TTC549 (cell line): ENCODE measurements around the gene ADCY7.

Source experiments
- FAIRE-seq: peaks from 2 replicates; lab custom pipeline; 2012; peaks lifted over from hg19 to GRCh38; lab: Jason Lieb, UNC

Gene ADCY7

DNA sequence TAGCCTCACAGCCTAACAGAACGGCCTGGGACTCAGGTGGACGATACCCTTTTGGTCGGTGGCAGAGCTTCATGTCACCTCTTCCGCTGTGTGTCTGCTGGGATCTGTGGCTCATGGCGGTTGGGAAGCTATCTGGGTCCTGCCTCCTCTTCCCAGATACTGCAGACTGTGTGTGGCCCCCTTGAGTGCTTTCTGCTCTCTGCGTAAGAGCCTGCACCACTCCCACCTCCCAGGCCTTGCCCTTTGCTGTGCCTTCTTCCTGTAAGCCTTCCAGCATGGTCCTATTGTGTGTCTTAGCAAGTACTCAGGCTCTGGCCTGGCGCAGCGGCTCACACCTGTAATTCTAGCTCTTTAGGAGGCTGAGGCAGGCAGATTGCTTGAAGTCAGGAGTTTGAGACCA, 17.5 kb upstream of the ADCY7 start:
- FAIRE-seq: no peak

DNA sequence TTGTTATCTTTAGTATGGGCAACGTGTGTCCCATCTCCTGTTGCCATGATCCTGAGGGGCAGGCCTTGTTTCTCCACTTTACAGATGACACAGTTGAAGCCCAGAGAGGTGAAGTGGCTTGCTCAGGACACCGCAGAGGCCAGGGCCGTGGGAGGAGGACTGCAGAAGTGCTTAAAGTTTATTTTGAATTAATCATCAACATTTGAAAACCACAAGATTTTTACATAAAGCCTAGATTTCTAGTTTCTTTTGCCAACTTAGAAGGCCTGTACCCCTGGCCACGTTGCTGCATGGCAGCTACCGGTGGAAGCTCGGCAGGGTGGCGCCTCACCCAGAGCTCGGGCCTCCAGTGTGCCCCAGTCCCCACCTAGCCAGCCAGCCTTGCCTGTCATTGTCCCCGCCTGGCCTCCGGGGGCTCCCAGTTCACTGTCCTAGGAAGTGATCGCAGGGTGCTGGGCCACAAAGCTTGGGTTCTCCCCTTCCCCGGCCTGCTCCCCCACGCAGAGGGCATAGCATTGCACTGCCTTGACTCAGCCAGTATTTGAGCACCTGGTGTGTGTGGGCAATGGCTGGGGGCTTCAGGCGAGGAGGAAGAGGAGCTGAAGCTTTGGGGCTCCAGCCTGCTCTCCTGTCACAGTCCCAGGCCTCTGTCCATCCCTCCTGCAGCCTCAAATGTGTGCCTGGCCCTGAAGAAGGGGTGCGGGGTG, 14.8 kb upstream of the ADCY7 start:
- FAIRE-seq: no peak

DNA sequence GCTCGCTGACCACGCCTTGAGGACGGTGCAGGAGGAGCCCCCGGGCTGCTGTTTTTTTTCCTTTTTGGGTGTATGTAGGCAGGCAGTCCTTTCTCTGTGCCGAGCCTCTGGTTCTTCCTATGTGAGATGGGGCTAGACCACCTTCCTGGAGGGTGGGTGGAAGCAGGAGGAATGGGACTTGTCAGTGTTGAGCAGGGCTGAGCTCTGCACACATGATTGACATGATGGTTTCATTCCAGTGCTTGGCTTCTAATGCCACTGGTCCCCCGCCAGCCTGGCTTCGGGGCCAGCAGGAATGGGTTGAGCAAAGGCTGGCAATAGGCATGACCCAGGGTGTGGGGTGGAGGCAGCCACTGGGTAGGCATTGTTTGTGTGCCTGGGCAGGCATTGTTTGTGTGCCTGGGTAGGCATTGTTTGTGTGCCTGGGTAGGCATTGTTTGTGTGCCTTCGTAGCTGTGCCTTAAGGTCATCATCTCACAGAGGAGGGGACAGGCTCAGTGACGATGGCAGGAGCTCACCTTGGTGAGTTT, 14.2 kb upstream of the ADCY7 start:
- FAIRE-seq: no peak

DNA sequence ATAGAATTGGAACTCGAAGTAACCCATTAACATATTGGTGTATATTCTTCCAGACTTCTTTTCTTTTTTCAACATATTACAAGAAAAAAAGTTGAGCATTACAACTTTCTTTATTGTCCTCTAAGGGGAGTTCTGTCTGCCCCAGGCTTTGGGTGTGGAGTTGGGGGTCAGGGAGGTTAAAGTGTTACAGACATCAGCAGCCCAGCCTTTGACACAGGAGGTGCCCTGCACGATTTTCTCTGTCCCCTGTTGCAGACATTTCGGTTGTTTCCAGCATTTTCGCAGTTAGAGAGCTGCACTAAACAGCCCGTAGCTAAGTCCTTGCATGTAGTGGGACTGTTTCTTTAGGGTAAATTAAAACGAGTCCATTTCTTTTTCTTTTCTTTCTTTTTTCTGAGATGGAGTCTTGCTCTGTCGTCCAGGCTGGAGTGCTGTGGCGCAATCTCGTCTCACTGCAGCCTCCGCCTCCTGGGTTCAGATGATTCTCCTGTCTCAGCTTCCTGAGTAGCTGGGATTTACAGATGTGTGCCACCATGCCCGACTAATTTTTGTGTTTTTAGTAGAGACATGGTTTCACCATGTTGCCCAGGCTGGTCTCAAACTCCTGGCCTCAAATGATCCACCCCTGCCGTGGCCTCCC, 13.4 kb upstream of the ADCY7 start:
- no peak for FAIRE-seq

DNA sequence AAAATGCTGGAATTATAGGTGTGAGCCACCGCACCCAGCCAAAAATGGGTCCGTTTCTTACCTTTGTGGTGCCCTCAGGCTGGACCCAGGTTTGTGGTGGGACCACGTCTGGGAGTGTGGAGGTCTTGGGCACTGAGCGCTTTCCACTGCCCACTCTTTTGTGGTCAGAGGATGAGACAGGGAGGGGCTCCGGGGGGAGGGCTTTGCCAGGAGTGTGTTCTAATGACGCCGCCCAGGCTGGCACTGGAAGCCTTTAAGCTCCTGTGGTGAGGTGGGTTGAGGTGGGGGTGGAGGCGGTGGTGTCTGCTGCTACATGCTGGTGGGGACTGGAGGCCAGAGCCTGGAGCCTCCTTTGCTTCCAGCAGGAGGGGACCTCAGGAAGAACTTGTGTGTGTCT, 12.8 kb upstream of the ADCY7 start:
- no peak for FAIRE-seq

DNA sequence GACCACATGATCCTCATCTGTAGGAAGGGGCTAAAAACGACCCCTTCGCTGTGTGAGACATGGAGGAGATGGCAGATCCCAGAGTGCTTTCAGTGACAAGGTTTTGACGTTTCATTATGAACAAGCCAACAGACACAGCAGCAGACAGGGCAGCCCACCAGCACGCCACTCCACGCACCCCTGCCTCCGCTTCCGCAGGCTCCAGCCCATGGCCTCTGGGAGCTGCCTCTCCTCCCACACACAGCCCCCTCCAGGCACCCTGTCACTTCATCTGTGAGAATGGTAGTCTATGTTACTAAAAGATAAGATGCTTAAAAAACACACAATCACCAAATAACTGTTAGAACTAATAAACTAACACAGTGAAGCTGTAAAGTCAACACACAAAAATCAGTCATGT, 12.3 kb upstream of the ADCY7 start:
- no peak for FAIRE-seq

DNA sequence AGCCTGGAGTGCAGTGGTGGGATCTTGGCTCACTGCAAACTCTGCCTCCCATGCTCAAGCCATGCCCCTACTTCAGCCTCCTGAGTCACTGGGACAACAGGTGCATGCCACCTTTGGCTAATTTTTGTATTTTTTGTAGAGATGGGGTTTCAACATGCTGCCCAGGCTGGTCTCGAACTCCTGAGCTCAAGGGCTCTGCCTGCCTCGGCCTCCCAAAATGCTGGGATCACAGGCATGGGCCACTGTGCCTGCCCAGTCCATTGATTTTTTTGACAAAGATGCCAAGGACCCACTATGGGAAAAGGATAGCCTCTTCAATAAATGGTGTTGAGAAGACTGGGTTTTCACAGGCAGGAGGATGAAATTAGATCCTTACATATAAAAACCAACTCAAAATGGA, 10.8 kb upstream of the ADCY7 start:
- FAIRE-seq: no peak

DNA sequence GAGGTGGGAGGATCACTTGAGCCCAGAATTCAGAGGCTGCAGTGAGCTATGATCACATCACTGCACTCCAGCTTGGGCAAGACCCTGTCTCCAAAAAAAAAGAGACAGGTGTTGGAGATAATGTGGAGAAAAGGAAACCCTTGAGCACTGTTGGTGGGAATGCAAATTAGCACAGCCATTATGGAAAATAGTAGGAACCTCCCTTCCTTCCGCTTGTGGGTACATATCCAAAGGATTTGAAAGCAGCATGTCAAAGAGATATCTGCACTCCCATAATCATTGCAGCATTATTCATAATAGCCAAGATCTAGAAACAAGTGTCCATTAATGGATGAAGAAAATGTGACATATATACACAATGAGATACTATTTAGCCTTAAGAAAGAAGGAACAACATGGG, 9.7 kb upstream of the ADCY7 start:
- no peak for FAIRE-seq

DNA sequence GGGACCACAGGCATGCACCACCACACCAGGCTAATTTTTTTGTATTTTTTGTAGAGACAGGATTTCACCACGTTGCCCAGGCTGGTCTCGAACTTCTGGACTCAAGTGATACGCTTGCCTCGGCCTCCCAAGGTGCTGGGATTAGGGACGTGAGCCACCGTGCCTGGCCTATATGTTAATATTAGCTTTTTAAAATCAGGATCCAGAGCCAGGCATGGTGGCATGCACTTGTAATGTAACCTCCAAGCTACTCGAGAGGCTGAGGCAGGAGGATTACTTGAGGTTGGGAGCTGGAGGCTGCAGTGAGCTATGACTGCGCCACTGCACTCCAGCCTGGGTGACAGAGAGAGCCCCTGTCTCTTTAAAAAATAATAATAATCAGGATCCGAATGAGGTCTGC, 8.5 kb upstream of the ADCY7 start:
- FAIRE-seq: no peak

DNA sequence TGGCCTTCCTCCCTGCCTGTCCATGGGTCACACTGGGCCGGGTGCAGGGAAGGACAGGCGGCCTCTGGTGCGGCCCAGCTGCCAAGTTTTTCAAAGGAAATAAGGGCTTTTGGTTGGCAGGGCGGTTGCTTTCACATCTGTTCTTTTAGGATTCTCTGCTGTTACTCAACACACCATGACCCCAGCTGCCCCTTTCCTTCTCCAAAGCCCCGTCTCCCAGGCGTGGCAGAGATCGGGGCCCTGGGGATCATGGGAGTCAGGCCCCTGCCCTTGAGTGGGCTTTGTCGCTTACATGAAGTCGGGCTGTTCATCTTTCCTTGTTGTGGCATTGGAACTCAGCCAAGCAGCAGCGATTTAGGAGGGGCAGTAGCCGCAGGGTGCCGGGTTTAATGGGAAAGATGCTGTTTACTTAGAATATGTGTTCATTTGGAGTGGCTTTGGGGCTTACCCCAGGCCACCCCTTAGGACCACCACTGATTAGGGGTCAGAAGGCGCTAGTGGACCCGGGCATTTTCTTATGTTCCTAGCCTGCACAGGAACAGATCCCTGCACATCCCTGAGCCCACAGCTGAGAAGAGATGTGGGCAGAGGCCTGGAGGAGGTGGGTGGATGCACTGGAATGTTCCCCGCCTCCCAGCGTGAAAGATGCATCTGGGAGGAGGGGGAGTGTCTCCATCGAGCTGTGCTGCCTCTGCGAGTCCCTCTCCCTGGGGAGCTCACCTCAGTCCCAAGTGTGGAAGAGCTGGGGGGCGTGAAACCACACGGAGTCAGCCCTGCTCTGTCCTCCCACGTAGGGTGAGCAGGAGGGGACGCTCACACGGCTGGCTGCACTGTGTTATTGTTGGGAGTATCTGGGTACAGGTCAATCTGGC, 6.8 kb upstream of the ADCY7 start:
- FAIRE-seq: no peak

DNA sequence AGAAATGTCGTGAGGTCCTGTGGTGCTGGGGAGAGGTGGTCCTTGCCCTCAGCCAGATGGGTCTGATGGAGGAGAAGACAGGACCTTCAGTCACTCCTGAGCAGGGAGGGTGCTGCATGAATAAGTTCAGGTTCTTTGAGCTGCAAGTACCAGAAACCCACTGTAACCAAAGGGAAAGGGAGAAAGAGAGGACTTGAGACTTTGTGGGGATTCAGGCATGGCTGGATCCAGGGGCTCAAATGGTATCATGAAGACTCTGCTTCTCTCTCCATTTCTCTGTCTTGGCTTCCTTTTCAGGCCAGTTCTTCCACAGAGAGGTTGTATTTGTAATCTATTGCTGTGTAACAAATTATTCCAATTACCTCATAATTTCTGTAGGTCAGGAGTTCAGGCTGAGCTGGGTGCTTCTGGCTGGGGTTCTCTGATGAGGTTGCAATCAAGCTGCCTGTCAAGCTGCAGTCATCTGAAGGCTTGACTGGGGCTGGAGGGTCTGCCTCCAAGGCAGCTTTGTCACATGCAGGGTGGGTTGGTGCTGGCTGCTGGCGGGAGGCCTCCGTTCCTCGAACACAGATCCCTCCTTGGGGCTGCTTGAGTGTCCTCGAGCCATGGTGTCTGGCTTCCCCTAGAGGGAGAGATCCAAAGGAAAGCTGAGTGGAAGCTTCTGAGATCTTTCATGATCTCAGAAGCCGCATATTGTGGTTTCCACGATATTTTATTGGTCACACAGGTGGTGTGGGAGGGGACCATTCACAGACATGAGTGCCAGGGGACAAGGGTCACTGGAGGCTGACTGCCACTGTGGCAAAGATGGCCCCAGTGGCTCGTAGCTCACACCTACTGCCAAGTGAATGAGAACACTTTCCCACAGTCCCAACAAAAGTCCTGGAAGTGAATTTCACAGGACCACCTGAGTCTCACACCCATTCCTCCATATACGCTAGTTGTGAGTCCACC, 5.9 kb upstream of the ADCY7 start:
- no peak for FAIRE-seq

DNA sequence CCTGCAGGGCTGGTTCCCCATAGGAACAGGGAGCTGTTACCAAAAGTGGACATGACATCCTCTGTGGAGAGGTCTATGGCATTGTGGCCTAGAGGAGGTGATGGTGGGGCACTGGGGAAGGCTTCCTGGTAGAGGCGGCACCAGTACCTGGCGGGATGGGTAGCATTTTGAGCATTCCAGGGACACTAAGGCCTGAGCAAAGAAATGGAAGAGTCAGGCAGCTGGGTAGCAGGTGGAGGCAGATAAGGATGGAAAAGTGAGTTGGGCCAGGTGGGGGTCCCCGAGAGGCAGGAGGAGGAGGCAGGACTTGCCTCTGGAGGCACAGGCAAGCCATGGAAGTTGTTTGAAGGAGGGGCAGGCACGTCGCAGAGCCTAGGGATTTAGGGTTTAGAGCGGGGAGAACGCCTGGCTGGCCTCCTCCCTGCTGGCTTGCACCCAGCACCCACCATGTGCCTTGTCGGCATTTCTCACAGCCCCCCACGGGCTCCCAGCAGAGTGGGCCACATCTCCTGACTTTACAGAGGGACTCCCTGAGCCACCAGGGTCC, 5.1 kb upstream of the ADCY7 start:
- FAIRE-seq: no peak

DNA sequence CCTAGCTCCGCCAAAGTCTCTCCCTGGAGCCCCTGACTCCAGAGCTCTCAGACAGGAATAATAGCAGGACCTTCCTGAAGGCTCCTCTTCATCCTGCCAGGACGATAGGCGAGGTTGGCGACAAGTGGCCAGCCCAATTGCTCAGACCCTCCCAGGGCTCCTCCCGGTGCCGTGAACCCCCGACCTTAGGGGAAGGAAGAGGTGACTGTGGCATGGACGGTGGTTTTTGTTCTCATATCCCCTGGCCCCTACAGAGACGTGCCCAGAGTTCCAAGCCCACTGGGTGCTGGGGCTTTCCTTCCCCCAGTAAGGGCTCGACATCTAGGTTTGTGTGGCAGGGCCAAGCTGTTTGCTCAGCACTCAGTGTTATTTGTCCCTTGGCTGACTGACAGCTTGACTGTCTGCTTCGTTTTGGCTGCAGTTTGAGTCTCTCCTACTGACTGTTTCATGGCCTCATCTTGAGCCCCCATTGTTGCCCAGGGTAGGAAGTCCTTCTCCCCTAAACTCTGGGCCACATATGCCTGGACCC, 4.6 kb upstream of the ADCY7 start:
- no peak for FAIRE-seq

DNA sequence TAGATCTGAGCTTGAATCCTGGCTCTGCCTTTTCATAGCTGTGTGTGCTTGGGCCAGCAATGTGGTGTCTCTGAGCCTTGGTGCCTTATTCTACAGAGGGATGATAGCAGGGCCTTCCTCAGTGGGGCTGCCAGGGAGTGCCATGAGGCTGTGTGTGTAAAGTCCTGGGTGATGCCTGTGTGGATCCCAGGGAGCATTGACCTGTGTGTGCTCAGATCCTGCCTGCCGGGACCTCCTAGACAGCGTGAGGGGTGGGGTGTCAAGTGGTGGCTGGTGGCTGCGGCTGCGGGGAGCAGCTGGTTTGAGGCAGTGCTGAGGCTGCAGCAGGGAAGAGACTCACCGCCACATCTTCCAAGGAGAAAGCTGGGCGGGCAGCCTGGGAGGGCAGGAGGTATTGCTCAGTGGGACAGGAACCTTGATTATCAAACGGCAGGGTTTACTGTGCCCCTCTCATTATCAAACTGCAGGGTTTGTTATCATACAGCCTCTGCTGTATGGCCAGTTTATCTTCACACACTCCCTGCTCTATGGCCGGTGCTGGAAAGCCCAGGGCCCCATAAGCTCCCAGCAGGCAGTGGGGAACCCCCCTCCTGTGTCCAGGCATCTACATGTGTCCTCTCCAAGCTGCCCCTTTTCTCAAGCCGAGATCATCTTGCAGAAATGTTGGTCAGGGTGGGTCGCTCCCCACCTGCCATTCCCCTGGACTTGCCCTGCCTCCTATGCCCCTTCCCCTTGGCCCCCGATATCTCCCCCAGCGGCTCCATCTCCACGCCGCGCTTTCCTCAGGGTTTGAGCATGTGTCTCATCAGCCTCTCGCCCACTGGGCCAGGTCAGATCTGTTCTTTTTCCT, 3.1 kb upstream of the ADCY7 start:
- no peak for FAIRE-seq

DNA sequence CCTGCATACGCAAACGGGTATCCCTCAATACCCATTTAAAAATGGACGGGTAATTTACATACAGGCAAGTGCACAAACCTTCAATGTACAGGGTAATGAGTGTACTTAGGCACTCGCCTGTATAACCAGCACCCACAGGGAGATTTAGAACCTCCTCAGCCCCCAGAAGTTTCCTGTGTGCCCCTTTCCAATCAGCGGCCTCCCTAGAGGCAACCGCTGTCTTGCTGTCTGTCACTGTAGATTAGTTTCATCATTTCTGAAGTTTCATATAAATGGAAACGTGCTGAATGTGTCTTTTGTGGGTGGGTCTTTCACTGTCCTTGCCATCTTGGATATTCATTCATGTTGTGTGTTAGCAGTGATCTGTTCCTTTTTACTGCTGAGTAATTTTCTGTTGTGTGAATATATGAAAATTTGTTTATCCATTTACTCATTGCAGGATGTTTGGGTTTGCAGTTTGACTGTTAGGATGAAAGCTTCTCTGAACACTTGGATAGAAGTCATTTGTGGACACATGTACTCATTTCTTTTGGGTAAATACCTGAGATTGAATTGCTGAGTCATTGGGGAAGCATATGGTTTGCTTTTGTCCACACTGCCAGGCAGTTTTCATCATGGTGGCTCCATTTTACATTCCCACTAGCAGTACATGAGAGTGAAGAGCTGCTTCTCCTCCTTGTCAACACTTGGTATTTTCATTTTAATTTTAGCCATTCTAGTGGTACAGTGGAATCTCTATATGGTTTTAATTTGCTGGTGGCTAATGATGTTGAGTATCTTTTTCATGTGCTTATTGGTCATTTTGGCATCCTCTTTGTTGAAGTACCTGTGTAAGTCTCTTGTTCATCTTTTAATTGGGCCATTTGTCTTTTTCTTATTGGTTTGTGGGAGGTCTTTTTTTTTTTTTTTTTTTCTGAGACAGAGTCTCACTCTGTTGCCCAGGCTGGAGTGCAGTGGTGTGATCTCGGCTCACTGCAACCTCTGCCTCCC, 2.1 kb upstream of the ADCY7 start:
- no peak for FAIRE-seq

DNA sequence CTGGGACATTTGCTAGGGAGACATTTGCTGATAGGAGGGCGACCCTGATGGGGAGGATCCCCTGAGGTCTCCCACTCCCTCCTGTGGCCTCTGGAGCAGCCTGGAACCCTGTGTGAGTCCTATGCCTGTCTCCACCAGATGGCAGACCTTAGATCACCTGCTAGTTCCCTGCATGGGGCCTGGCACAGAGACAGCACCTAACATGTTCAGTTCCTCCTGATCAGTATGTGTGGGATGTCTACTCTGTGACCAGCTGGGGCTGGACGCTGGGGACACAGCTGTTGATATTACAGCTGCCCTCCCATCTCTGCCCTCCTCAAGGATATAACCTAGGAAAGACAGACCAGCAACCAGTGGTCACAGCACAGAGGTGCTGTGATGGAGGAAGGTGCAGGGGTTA, 1.1 kb upstream of the ADCY7 start:
- FAIRE-seq: no peak

DNA sequence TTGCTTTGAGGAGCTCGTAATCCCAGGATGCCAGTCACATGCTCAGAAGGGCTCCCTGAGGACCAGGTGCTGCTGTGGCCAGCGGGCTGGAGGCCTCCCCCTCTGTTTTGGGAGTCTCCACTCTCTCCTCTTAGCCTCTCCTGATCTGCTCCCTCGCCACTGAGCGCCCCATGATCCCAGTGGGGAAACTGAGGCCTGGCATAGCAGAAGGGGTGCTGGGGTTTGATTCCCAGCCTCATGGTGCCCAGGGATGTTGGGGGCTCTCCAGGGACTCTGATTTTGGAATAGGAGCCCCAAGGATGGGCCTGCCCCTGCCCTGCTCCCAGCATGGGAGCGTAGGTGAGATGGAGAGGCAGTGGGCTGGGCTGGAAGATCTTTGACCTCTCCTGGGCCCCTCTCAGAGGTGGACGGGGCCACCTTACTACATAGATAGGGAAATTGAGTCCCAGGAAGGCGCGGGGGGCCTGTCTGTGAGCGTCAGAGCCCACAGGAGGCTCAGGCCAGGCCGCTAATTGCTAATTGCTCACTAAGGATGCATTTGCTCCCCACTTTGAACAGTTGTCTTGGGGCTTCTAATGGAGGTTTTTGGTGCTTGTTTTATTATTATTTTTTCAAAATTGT, 525 bp upstream of the ADCY7 start:
- no peak for FAIRE-seq

DNA sequence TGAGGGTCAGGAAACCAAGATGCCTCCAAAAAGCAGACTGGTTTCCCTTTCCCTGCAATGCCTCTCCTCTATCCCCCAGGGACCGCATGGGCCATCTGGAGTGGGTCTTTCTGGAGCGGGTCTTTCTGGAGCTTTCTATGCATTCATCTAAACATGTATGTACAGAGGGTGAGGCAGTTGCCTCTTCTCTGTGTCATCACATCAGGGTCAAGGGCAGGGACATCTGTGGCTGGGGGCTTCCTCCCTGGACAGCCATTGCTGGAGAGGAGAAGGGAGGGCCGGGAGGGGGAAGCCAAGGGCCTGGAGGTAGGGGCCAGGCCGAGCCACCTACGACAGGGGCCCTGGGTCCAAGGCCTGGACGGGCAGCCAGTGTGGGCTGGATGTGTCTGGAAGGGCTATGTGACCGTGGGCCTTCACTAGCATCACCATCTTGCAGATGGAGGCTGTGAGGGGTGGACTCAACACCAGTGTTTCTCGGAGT, 840 bp downstream of the ADCY7 start:
- no peak for FAIRE-seq

DNA sequence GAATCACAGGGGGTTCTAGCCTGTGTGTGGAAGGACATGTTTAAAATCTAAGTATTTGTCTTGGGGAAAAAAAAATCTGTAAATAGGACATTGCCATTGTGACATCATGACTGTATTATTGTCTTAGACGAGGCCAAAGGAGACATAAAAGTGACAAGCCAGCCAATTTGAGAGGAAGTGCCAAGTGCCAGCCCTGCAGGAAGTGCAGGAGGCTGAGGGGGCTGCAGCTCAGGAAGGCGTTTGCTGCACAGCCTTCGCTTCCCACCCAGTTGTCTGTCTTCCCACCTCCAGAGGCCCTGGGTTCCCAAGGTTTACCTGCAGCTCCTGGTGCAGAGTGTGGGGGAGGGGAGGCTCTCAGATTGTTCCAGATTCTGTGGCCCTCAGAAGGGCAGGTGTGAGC, 1.3 kb downstream of the ADCY7 start:
- FAIRE-seq: no peak
